ENCODE measurements around the gene PPP2R3A. TPM values are rescaled to one million over a fixed set of nuclear protein-coding genes. Genes with fewer than 3 reads are reported as not detected.
A peak's percentile ranks its signal among the peaks of the same experiment; 100 is the strongest.

Gene PPP2R3A
- total and polyA plus RNA-seq, 9 of the 15 experiments (the other 6 are each of a cell fraction or from before 2014, with no cell fraction given): 0.10 to 0.50 (median 0.24) TPM

- TF ChIP-seq SIN3A (IDR thresholded peaks at IDR 0.05; ENCODE audit: borderline replicate concordance in 2 of 2, control insufficient read depth in 1 of 2, low read depth in 2 of 2, low read length in 2 of 2) (no peak), ATF3 (IDR thresholded peaks at IDR 0.05) (peak; percentile 21; the same call in 1 of the 2 replicates), ATF3 (CRISPR knock-in tag; conservative IDR thresholded peaks at IDR 0.05) (no peak)
- H4K20me1 ChIP-seq (replicated peaks; ENCODE audit: control insufficient read depth, insufficient read depth, low read length): no peaks in the 10 kb centered on the region; the same call in 1 of the 2 replicates
- ATAC-seq (no peak), FAIRE-seq (no peak), DNase-seq (ENCODE audit: extremely low read depth in 1 of 4, low spot score in 3 of 4) (no peak)
- H3K36me3 ChIP-seq (ENCODE audit: control insufficient read depth, insufficient read depth, low read length): peaks cover 44% of the 10 kb centered on the region; the same call in 2 of the 3 replicates
- peaks cover 0 to 4% of the 10 kb centered on the region in 2 experiments; a peak in 1 of 5 replicates for H3K4me1 ChIP-seq (replicated peaks in 1 of 2; ENCODE audit: control insufficient read depth in 2 of 2, insufficient read depth in 2 of 2, low read length in 2 of 2)
- H3K27ac ChIP-seq (ENCODE audit: extremely low read depth, low read depth, low read length): no peak overlapping the region
- ChIA-PET CTCF (ENCODE audit: low intra/inter-chr PET ratio) (no interaction called here), POLR2A (no interaction called here)
- H3K4me2 ChIP-seq (ENCODE audit: insufficient read depth, low read length): no peak overlapping the region
- peaks cover 88% of the 10 kb centered on the region for H3K79me2 ChIP-seq (ENCODE audit: control insufficient read depth, insufficient read depth, low read length)
- BruUV-seq (replicated peaks): no TSS peak
- no peaks in the 10 kb centered on the region for H3K9me3 ChIP-seq (replicated peaks; ENCODE audit: control insufficient read depth, insufficient read depth, low read depth, low read length)
- H3K4me3 ChIP-seq: no peak overlapping the region
- in situ Hi-C loops (cut with MboI) (no loop called here), intact Hi-C loops (cut with micrococcal nuclease) (no loop called here)
- no peak overlapping the region for H2AFZ ChIP-seq (ENCODE audit: low read depth, low read length)
- H3K9me1 ChIP-seq (ENCODE audit: control insufficient read depth, insufficient read depth, low read length): peaks cover 4% of the 10 kb centered on the region
- no peak overlapping the region for H3K9ac ChIP-seq (ENCODE audit: insufficient read depth in 1 of 2, low read depth in 2 of 2, low read length in 2 of 2)
- H3K27me3 ChIP-seq (ENCODE audit: control insufficient read depth in 2 of 2, insufficient read depth in 2 of 2, low read length in 2 of 2): no peaks in the 10 kb centered on the region
- 95% methylated on average over 4 of the region's 4 CpGs for WGBS (ENCODE audit: insufficient coverage, low coverage, missing lambda C conversion rate)
These were observed 186.8 kb downstream of the PPP2R3A start for GRCh38 chr3:136152176-136152843.

GRCh38 chr3:136152963-136153362, 187.4 kb downstream of the PPP2R3A start:
- H3K4me3 ChIP-seq: no peak overlapping the region
- H3K36me3 ChIP-seq (ENCODE audit: control insufficient read depth, insufficient read depth, low read length): peaks cover 44% of the 10 kb centered on the region; the same call in 2 of the 3 replicates
- ChIA-PET CTCF (ENCODE audit: low intra/inter-chr PET ratio) (no interaction called here), POLR2A (no interaction called here)
- no peaks in the 10 kb centered on the region for H3K27me3 ChIP-seq (ENCODE audit: control insufficient read depth in 2 of 2, insufficient read depth in 2 of 2, low read length in 2 of 2)
- H2AFZ ChIP-seq (ENCODE audit: low read depth, low read length): no peak overlapping the region
- peaks cover 4% of the 10 kb centered on the region for H3K9me1 ChIP-seq (ENCODE audit: control insufficient read depth, insufficient read depth, low read length)
- FAIRE-seq (no peak), DNase-seq (ENCODE audit: extremely low read depth in 1 of 4, low spot score in 3 of 4) (no peak), ATAC-seq (no peak)
- H3K4me1 ChIP-seq (replicated peaks in 1 of 2; ENCODE audit: control insufficient read depth in 2 of 2, insufficient read depth in 2 of 2, low read length in 2 of 2): peaks cover 0 to 4% of the 10 kb centered on the region in 2 experiments; a peak in 1 of 5 replicates
- H3K9me3 ChIP-seq (replicated peaks; ENCODE audit: control insufficient read depth, insufficient read depth, low read depth, low read length): no peaks in the 10 kb centered on the region
- in situ Hi-C loops (cut with MboI): no loop called here
- H3K27ac ChIP-seq (ENCODE audit: extremely low read depth, low read depth, low read length): no peak overlapping the region
- no peak overlapping the region for H3K4me2 ChIP-seq (ENCODE audit: insufficient read depth, low read length)
- no peaks in the 10 kb centered on the region; the same call in 1 of the 2 replicates for H4K20me1 ChIP-seq (replicated peaks; ENCODE audit: control insufficient read depth, insufficient read depth, low read length)
- WGBS (ENCODE audit: insufficient coverage, low coverage, missing lambda C conversion rate): 93% methylated on average over 2 of the region's 4 CpGs
- H3K9ac ChIP-seq (ENCODE audit: insufficient read depth in 1 of 2, low read depth in 2 of 2, low read length in 2 of 2): no peak overlapping the region
- no TSS peak for BruUV-seq (replicated peaks)
- H3K79me2 ChIP-seq (ENCODE audit: control insufficient read depth, insufficient read depth, low read length): peaks cover 94% of the 10 kb centered on the region
- intact Hi-C loops (cut with micrococcal nuclease): no loop called here
- TF ChIP-seq MIER1 (IDR thresholded peaks at IDR 0.05; ENCODE audit: low read depth) (no peak), RBM25 (IDR thresholded peaks at IDR 0.05; ENCODE audit: low read depth, low read length, severe bottlenecking) (no peak), CREM (IDR thresholded peaks at IDR 0.05; ENCODE audit: low read depth) (no peak), GTF3C2 (IDR thresholded peaks at IDR 0.05; ENCODE audit: borderline replicate concordance, extremely low read depth, insufficient read length) (no peak), ZKSCAN8 (CRISPR knock-in tag; IDR thresholded peaks at IDR 0.05) (no peak), U2AF1 (optimal IDR thresholded peaks at IDR 0.05; ENCODE audit: low read depth, low read length) (no peak), ATF7 (IDR thresholded peaks at IDR 0.05) (no peak)

All from K562 (cell line).